ENCODE measurements around the gene WDFY3. TPM values are rescaled to one million over a fixed set of nuclear protein-coding genes. Genes with fewer than 3 reads are reported as not detected.

The WDFY3 gene
- total and polyA plus RNA-seq, 2 of the 13 experiments (the other 11 are each of a cell fraction or from before 2014, with no cell fraction given) = 16.7 to 24.5 TPM

DNA sequence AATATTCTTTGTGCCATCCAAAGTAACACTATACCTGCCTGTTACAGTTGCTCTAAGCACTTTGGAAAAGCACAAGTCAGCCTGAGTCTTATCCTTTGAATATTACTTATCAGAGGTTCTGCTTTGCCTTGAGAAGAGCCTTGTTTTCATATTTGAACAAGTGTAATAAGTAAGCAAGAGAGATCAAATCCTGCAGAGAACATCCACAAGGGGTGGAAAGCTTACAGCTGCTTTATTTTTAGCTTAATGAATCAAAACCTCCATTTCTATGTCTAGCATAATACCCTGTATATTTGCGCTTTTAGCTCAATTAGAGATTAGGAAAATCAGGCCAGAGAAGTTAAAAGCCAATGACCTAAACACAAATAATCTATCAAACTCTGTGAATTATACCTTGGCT, 243.8 kb downstream of the WDFY3 start:
- ChIA-PET CTCF (ENCODE audit: low intra/inter-chr PET ratio, low total read pairs) (no interaction called here), POLR2A (no interaction called here)
- no TSS peak for BruUV-seq (replicated peaks)
- Histone ChIP-seq H3K4me3 (replicated peaks in 1 of 3; ENCODE audit: insufficient read depth in 1 of 3, low read depth in 2 of 3, low read length in 3 of 3) (no peak overlapping the region), H3K36me3 (replicated peaks in 1 of 2; ENCODE audit: control insufficient read depth in 1 of 2, insufficient read depth in 2 of 2, low read length in 2 of 2) (peaks cover 8 to 39% of the 10 kb centered on the region in 2 experiments; a peak in 4 of 5 replicates), H3K79me2 (ENCODE audit: insufficient read depth, low read length) (no peaks in the 10 kb centered on the region), H3K9ac (ENCODE audit: insufficient read depth, low read depth, low read length) (no peak overlapping the region), H4K20me1 (ENCODE audit: insufficient read depth, low read length) (no peaks in the 10 kb centered on the region), H2AFZ (ENCODE audit: low read length) (no peak overlapping the region), H3K4me1 (ENCODE audit: insufficient read depth, low read length) (no peaks in the 10 kb centered on the region), H3K27me3 (ENCODE audit: control insufficient read depth in 1 of 2, insufficient read depth in 2 of 2, low read length in 2 of 2) (no peaks in the 10 kb centered on the region), H3K27ac (ENCODE audit: extremely low read length, insufficient read depth, low read length) (no peak overlapping the region), H3K4me2 (ENCODE audit: low read depth, low read length) (no peak overlapping the region), H3K9me3 (ENCODE audit: low read length) (no peaks in the 10 kb centered on the region)
- DNase-seq (ENCODE audit: low spot score) = no peak
- TF ChIP-seq, protein P1, sequence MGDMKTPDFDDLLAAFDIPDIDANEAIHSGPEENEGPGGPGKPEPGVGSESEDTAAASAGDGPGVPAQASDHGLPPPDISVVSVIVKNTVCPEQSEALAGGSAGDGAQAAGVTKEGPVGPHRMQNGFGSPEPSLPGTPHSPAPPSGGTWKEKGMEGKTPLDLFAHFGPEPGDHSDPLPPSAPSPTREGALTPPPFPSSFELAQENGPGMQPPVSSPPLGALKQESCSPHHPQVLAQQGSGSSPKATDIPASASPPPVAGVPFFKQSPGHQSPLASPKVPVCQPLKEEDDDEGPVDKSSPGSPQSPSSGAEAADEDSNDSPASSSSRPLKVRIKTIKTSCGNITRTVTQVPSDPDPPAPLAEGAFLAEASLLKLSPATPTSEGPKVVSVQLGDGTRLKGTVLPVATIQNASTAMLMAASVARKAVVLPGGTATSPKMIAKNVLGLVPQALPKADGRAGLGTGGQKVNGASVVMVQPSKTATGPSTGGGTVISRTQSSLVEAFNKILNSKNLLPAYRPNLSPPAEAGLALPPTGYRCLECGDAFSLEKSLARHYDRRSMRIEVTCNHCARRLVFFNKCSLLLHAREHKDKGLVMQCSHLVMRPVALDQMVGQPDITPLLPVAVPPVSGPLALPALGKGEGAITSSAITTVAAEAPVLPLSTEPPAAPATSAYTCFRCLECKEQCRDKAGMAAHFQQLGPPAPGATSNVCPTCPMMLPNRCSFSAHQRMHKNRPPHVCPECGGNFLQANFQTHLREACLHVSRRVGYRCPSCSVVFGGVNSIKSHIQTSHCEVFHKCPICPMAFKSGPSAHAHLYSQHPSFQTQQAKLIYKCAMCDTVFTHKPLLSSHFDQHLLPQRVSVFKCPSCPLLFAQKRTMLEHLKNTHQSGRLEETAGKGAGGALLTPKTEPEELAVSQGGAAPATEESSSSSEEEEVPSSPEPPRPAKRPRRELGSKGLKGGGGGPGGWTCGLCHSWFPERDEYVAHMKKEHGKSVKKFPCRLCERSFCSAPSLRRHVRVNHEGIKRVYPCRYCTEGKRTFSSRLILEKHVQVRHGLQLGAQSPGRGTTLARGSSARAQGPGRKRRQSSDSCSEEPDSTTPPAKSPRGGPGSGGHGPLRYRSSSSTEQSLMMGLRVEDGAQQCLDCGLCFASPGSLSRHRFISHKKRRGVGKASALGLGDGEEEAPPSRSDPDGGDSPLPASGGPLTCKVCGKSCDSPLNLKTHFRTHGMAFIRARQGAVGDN (CRISPR knock-in tag; IDR thresholded peaks at IDR 0.05) = no peak
- TF ChIP-seq NRL (CRISPR knock-in tag; IDR thresholded peaks at IDR 0.05; ENCODE audit: borderline replicate concordance) = no peak
- TF ChIP-seq, protein P2, sequence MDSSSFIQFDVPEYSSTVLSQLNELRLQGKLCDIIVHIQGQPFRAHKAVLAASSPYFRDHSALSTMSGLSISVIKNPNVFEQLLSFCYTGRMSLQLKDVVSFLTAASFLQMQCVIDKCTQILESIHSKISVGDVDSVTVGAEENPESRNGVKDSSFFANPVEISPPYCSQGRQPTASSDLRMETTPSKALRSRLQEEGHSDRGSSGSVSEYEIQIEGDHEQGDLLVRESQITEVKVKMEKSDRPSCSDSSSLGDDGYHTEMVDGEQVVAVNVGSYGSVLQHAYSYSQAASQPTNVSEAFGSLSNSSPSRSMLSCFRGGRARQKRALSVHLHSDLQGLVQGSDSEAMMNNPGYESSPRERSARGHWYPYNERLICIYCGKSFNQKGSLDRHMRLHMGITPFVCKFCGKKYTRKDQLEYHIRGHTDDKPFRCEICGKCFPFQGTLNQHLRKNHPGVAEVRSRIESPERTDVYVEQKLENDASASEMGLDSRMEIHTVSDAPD (CRISPR knock-in tag; IDR thresholded peaks at IDR 0.05) = no peak
- no peak for FAIRE-seq
- 100% methylated on average over 1 of the region's 1 CpG for WGBS (ENCODE audit: low lambda C conversion rate)
- ATAC-seq = no peak
- in situ Hi-C loops (cut with HindIII; ENCODE audit: extremely low pct_ligation_motif_present, low pct_unique_long_range_greater_than_20kb) (no loop called here), intact Hi-C loops (cut with micrococcal nuclease; ENCODE audit: unreplicated experiment) (no loop called here)
